Natural killer cell (primary cell): ENCODE measurements around the gene RAB8B. TPM values are rescaled to one million over a fixed set of nuclear protein-coding genes. Genes with fewer than 3 reads are reported as not detected.

ENCODE experiments used
- ATAC-seq, 3 donors: fragments of 150-1000 bp in 2 of 3; fragments of 200-7000 bp in 1 of 3; cut with Tn5 transposase; 1 replicate in 1 of 3; 2 replicates in 2 of 3; pipeline ENCODE4 v1.10.0; 2021; ENCODE audit warnings: mild to moderate bottlenecking in 2 of 3, moderate library complexity in 2 of 3
- DNase-seq, 2 donors: peaks; one replicate each; pipeline versions ENCODE4 v3.0.0 to v3.0.0-alpha.2; 2013 to 2021; ENCODE audit warnings: mixed read lengths in 1 of 2
- H3K27ac ChIP-seq: one replicate; pipeline ENCODE4 v1.5.1; 2013; ENCODE audit warnings: mild to moderate bottlenecking, low read length
- H3K27me3 ChIP-seq: one replicate; pipeline ENCODE4 v1.6.1; 2013; ENCODE audit warnings: low read length; ENCODE audit not compliant: control insufficient read depth, insufficient read depth
- H3K36me3 ChIP-seq: one replicate; pipeline ENCODE4 v1.6.1; 2013; ENCODE audit warnings: low read length; ENCODE audit not compliant: control insufficient read depth, insufficient read depth
- H3K4me1 ChIP-seq: one replicate; pipeline ENCODE4 v1.6.1; 2013; ENCODE audit warnings: low read length; ENCODE audit not compliant: control insufficient read depth, insufficient read depth
- H3K4me3 ChIP-seq: one replicate; pipeline ENCODE4 v1.5.1; 2013; ENCODE audit warnings: low read length
- H3K9me3 ChIP-seq: one replicate; pipeline ENCODE4 v1.6.1; 2013; ENCODE audit warnings: low read length; ENCODE audit not compliant: control insufficient read depth, insufficient read depth
- H3K27ac Mint-ChIP-seq, 2 donors: one replicate each; pipeline ENCODE4 v1.8.0; 2022; ENCODE audit warnings: mild to moderate bottlenecking in 2 of 2, mixed read lengths in 2 of 2, moderate library complexity in 1 of 2
- H3K27me3 Mint-ChIP-seq, 2 donors: one replicate each; pipeline ENCODE4 v1.8.0; 2022; ENCODE audit warnings: low read depth in 2 of 2, mixed read lengths in 2 of 2
- H3K36me3 Mint-ChIP-seq: one replicate; pipeline ENCODE4 v1.8.0; 2022; ENCODE audit warnings: mixed read lengths
- H3K4me1 Mint-ChIP-seq, 2 donors: one replicate each; pipeline ENCODE4 v1.8.0; 2022; ENCODE audit warnings: mixed read lengths in 2 of 2
- H3K4me3 Mint-ChIP-seq: one replicate; pipeline ENCODE4 v1.8.0; 2022; ENCODE audit warnings: mild to moderate bottlenecking, moderate library complexity, mixed read lengths
- H3K9me3 Mint-ChIP-seq, 2 donors: one replicate each; pipeline ENCODE4 v1.8.0; 2022; ENCODE audit warnings: mixed read lengths in 2 of 2
- WGBS: methylation state at CpG from one replicate; pipeline ENCODE4 v1.1.7; 2013; ENCODE audit warnings: missing lambda C conversion rate; ENCODE audit not compliant: insufficient coverage; 5-methylcytosine and 5-hydroxymethylcytosine counted together
- intact Hi-C: fragments of 100-400 bp; cut with micrococcal nuclease; formaldehyde crosslinking; loops from one replicate; pipeline ENCODE4 v1.14.2; 2022
- total RNA-seq, 4 donors: library from RNA; stranded (reverse); fragments of 120-200 nt in 1 of 4; gene quantifications; one replicate each; pipeline versions ENCODE4 v1.2.3 to v1.2.4, GENCODE V29; 2013 to 2022
- TF ChIP-seq, protein P1 (sequence below): fragments of 200-600 bp; IDR thresholded peaks from one replicate; pipeline ENCODE4 v1.8.0; 2022; ENCODE audit warnings: antibody characterized with exemption

RAB8B gene
- total RNA-seq, 3 donors from 2014 or later (not counting 1 experiment from before 2014, with no cell fraction given), result 128 to 155 (median 137) TPM

DNA sequence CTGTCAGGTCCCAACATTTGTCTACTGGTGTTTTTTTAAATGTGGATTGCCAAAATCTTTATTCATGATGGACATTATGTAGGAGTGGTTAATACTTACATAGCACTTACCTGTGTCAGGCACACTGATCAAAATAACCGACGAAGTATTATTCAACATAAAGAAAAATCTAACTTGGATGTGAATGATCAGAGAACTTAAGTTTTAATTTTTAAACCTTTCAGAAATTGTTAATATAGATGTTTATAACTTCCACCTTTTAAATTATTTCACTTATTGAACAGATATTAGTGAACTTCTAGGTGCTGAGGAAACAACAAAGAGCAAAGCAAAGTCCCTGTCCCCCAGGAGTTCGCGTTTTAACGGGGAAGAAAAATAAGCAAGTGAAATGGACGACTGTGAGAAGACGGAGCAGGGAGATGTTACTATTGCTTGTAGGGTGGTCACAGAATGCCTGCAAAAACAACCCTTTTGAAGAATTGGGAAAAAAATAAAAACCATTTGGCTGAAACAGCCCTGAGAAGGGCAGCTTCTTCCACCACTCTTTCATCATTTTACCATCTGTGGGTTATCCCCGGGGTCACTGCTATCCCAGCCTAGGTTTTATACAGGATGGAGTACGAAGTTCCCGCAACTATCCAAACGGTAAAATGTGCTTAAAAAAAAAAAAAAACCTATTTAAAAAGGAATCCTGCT, 87.1 kb downstream of the RAB8B start:
- H3K36me3 Mint-ChIP-seq, result no peaks in the 10 kb centered on the region
- Histone ChIP-seq H3K4me3 (peak overlapping the region; percentile 96), H3K27me3 (no peaks in the 10 kb centered on the region), H3K27ac (peak overlapping the region; percentile 74), H3K36me3 (no peaks in the 10 kb centered on the region), H3K9me3 (no peaks in the 10 kb centered on the region), H3K4me1 (peaks cover 24% of the 10 kb centered on the region)
- no peak for ATAC-seq
- intact Hi-C loops, result no loop called here
- H3K27me3 Mint-ChIP-seq, result no peaks in the 10 kb centered on the region
- peaks cover 25 to 43% of the 10 kb centered on the region in 2 donors for H3K4me1 Mint-ChIP-seq
- TF ChIP-seq, protein P1, sequence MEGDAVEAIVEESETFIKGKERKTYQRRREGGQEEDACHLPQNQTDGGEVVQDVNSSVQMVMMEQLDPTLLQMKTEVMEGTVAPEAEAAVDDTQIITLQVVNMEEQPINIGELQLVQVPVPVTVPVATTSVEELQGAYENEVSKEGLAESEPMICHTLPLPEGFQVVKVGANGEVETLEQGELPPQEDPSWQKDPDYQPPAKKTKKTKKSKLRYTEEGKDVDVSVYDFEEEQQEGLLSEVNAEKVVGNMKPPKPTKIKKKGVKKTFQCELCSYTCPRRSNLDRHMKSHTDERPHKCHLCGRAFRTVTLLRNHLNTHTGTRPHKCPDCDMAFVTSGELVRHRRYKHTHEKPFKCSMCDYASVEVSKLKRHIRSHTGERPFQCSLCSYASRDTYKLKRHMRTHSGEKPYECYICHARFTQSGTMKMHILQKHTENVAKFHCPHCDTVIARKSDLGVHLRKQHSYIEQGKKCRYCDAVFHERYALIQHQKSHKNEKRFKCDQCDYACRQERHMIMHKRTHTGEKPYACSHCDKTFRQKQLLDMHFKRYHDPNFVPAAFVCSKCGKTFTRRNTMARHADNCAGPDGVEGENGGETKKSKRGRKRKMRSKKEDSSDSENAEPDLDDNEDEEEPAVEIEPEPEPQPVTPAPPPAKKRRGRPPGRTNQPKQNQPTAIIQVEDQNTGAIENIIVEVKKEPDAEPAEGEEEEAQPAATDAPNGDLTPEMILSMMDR, result no peak
- H3K9me3 Mint-ChIP-seq, result no peaks in the 10 kb centered on the region
- WGBS, result 31% methylated on average over 9 of the region's 11 CpGs
- DNase-seq, result no peak
- H3K4me3 Mint-ChIP-seq, result peak overlapping the region; percentile 82
- H3K27ac Mint-ChIP-seq, result peak overlapping the region; percentile 82

DNA sequence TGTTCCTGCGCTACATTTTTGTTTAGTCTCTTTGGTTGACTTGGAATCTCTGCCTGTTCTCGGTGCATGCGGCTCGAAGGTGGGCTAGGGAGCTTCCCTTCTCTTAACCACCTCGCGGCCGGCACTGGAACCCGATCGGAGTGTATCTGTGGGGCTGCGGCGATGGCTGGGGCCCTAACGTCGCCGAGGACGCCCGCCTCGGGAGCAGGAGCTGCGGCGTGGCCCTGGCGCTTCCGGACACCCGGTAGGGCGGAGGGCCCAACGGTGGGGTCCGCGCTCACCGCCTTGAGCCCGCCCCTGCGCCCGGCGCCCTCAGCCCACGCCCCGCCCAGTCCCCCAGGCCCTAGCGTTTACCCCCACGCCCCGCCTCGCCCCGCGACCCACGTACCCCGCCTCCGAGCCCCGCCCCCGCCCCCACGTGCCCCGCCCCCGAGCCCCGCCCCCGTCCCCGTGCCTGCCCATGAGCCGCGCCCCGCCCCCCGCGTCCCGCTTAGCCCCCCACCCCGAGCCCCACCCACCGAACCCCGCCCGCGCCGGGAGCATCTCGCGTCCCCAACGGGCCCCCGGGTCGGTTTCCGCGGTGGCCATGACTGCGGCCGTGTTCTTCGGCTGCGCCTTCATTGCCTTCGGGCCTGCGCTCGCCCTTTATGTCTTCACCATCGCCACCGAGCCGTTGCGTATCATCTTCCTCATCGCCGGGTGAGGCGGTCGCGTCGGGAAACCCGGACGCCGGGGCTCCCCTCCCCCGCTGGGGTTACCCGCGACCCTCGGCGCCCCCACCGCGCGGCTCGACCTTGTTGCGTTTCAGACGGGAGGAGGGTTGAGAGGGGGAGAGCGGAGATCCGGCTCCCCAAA, 87.9 kb downstream of the RAB8B start, which contains the start of gene APH1B:
TSS of gene APH1B (plus strand) at position 568 of the 855 bp plus-strand sequence. CDS start at position 587, 19 bp downstream.
- peak within 1 kb of the TSS; percentile 88 for H3K4me3 Mint-ChIP-seq
- TF ChIP-seq, protein P1, result no peak
- no peaks in the 10 kb centered on the region for H3K36me3 Mint-ChIP-seq
- intact Hi-C loops, result no loop called here
- H3K9me3 Mint-ChIP-seq, result no peaks in the 10 kb centered on the region
- ATAC-seq (peak; percentile 78 to 83 (median 81)), DNase-seq (peak; percentile 63 to 87)
- peak within 1 kb of the TSS; percentile 96 for H3K4me3 ChIP-seq
- WGBS, result under 1% methylated on average over 78 of the region's 102 CpGs
- peaks cover 25 to 43% of the 10 kb centered on the region in 2 donors for H3K4me1 Mint-ChIP-seq
- H3K27ac Mint-ChIP-seq, result peak within 1 kb of the TSS; percentile 82
- H3K36me3 ChIP-seq, result no peaks in the 10 kb centered on the region
- H3K27me3 ChIP-seq, result no peaks in the 10 kb centered on the region
- H3K27me3 Mint-ChIP-seq, result no peaks in the 10 kb centered on the region
- no peaks in the 10 kb centered on the region for H3K9me3 ChIP-seq
- peaks cover 24% of the 10 kb centered on the region for H3K4me1 ChIP-seq
- peak within 1 kb of the TSS; percentile 74 for H3K27ac ChIP-seq

DNA sequence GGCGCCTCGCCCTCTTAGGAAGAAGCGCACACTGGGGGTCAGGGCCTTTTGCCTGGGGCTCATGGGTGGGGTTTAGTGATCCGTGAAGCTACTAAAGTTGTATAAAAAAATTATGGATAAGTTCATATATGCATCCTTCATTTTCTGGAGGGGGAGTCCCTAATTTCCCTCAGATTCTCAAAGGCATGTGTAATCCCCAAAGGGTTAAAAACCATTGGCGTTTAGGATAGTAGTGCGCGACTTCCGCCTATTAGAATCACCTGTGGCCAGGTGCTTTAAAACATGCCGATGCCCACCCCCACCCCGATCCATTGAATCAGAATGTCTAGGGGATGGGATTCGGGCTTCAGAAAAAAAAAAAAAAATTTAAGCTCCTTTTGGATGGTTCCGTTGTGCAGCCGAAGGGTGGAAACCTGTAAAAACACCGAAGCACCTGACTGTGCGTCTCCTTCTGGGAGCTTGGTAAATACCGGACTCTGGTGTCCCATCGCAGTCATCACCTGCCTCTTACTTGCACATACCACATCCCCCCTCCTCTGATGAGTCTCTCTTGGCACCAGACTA, 88.6 kb downstream of the RAB8B start:
- H3K36me3 Mint-ChIP-seq, result no peaks in the 10 kb centered on the region
- Histone ChIP-seq H3K4me1 (peaks cover 24% of the 10 kb centered on the region), H3K4me3 (peak overlapping the region; percentile 96), H3K36me3 (no peaks in the 10 kb centered on the region), H3K27me3 (no peaks in the 10 kb centered on the region), H3K9me3 (no peaks in the 10 kb centered on the region), H3K27ac (peak overlapping the region; percentile 66)
- 15% methylated on average over 17 of the region's 17 CpGs for WGBS
- no peaks in the 10 kb centered on the region for H3K9me3 Mint-ChIP-seq
- TF ChIP-seq, protein P1, result no peak
- H3K27me3 Mint-ChIP-seq, result no peaks in the 10 kb centered on the region
- DNase-seq, result peak in 1 of 2 donors; percentile 35
- ATAC-seq, result no peak
- peak overlapping the region; percentile 41 to 79 for H3K27ac Mint-ChIP-seq
- H3K4me3 Mint-ChIP-seq, result peak overlapping the region; percentile 88
- intact Hi-C loops, result no loop called here
- H3K4me1 Mint-ChIP-seq, result peaks cover 25 to 43% of the 10 kb centered on the region in 2 donors
